IPS DF 19.7 (cell line): Measurements from ENCODE around the gene EEFSEC.

Experiments used
- DNase-seq: peaks from one replicate; pipeline ENCODE4 v3.0.0-alpha.2; 2013; ENCODE audit warnings: low read depth, low spot score

Gene EEFSEC

GRCh38 chr3:128348805-128349531, 195.7 kb downstream of the EEFSEC start:
- DNase-seq: no peak

GRCh38 chr3:128349963-128350599, 196.8 kb downstream of the EEFSEC start:
- no peak for DNase-seq

GRCh38 chr3:128351546-128351945, 198.3 kb downstream of the EEFSEC start:
- DNase-seq: no peak

- no peak for DNase-seq
Observed at GRCh38 chr3:128352326-128352725, 199.0 kb downstream of the EEFSEC start.

GRCh38 chr3:128353361-128353965, 200.2 kb downstream of the EEFSEC start:
- no peak for DNase-seq

- no peak for DNase-seq
Observed at GRCh38 chr3:128353991-128354687, 200.9 kb downstream of the EEFSEC start.

- no peak for DNase-seq
Observed at GRCh38 chr3:128354788-128355542, 201.7 kb downstream of the EEFSEC start.

- DNase-seq: no peak
Observed at GRCh38 chr3:128355543-128355919, 202.2 kb downstream of the EEFSEC start.

GRCh38 chr3:128356822-128357221, 203.5 kb downstream of the EEFSEC start:
- no peak for DNase-seq

GRCh38 chr3:128357538-128357937, 204.3 kb downstream of the EEFSEC start:
- DNase-seq: no peak

- no peak for DNase-seq
Observed at GRCh38 chr3:128358156-128358895, 205.0 kb downstream of the EEFSEC start.

- DNase-seq: no peak
Observed at GRCh38 chr3:128359060-128359664, 205.9 kb downstream of the EEFSEC start.

- no peak for DNase-seq
Observed at GRCh38 chr3:128359846-128360642, 206.8 kb downstream of the EEFSEC start.

GRCh38 chr3:128360705-128361271, 207.5 kb downstream of the EEFSEC start:
- DNase-seq: no peak

- DNase-seq: no peak
Observed at GRCh38 chr3:128362026-128362965, 209.0 kb downstream of the EEFSEC start.

- DNase-seq: no peak
Observed at GRCh38 chr3:128364291-128364690, 211.0 kb downstream of the EEFSEC start.

- DNase-seq: no peak
Observed at GRCh38 chr3:128364808-128365360, 211.6 kb downstream of the EEFSEC start.

GRCh38 chr3:128366136-128366535, 212.9 kb downstream of the EEFSEC start:
- DNase-seq: no peak
